Germinal center (tissue), 1 donor: ENCODE results near the gene KRT12.
"Not testable (repeated sequence)": the region's sequence is repeated elsewhere in the genome, so short reads cannot be mapped to it uniquely, and the experiment has no call there.

Experiments
- DNase-seq: peaks from one replicate; pipeline ENCODE4 v3.0.0; 2012; ENCODE audit warnings: mixed read lengths, low spot score

KRT12 gene

GRCh38 chr17:40883626-40884334, 16.8 kb upstream of the KRT12 start:
- no peak for DNase-seq

- no peak for DNase-seq
Observed at GRCh38 chr17:40883031-40883430, 16.0 kb upstream of the KRT12 start.

- DNase-seq = no peak
Observed at GRCh38 chr17:40879026-40879425, 12.0 kb upstream of the KRT12 start.

- no peak for DNase-seq
Observed at GRCh38 chr17:40878044-40878443, 11.0 kb upstream of the KRT12 start.

- no peak for DNase-seq
Observed at GRCh38 chr17:40873801-40874200, 6.8 kb upstream of the KRT12 start.

GRCh38 chr17:40873255-40873654, 6.2 kb upstream of the KRT12 start:
- DNase-seq = no peak

DNA sequence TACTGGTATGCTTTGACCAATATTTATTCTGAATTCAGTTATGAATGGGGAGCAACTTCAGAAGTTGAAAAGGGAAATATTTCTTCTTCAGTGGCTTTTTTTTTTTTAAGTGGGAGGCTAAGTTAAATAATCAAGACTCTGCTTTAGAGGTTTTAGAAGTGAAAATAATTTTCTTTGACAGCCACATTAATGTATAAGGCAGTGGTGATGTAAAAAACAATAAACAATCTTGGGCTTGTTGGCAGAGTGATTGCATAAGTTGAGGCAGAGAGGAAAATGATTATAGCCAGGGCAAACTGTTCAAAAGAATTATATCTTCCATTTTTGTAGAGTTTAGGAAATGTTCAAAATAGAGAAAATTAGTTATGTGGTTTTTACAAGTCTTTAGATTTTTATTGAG, 5.4 kb upstream of the KRT12 start:
- DNase-seq = no peak

GRCh38 chr17:40871316-40871715, 4.3 kb upstream of the KRT12 start:
- no peak for DNase-seq

- no peak for DNase-seq
Observed at GRCh38 chr17:40870136-40870535, 3.1 kb upstream of the KRT12 start.

- no peak for DNase-seq
Observed at GRCh38 chr17:40864661-40865390, 2.2 kb downstream of the KRT12 start.

- peak; percentile 11 for DNase-seq
Observed at GRCh38 chr17:40862985-40863733, 3.9 kb downstream of the KRT12 start.

GRCh38 chr17:40859536-40859935, 7.5 kb downstream of the KRT12 start:
- DNase-seq = no peak

GRCh38 chr17:40858667-40859066, 8.4 kb downstream of the KRT12 start:
- DNase-seq = not testable (repeated sequence)

- no peak for DNase-seq
Observed at GRCh38 chr17:40857535-40857934, 9.5 kb downstream of the KRT12 start.

GRCh38 chr17:40854175-40854814, 12.7 kb downstream of the KRT12 start:
- no peak for DNase-seq

- no peak for DNase-seq
Observed at GRCh38 chr17:40852364-40852763, 14.7 kb downstream of the KRT12 start.

DNA sequence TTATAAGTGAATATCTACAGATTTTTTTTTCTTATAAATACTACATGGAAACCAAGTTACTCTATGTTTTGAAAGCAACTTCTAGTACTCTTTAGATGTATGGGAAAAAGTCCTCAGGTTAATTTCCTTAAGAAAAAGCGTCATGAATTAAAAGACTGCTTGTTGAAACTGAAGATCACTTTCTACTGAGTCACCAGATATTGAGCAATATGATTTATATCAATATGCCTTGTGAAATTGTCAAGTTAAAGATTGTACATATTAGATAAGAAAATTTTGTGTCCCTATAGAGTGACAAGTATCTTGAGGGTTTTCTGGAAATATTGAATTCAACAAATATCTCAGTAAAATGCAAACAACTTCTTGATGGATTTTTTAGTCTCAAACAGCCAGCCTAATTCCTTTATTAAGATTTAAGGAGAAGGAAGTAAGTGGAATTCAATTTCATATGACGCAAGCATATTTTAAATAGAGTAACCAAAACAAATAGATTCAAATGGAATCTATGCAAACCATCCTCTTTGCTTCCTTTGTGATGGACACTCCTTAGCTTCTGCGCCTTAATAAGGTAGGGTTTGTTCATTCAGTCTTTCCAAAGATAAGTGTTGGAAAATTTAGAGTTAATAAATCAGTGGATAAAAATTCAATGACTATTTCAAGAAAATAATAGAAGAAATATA, 16.6 kb downstream of the KRT12 start:
- no peak for DNase-seq

GRCh38 chr17:40849723-40850122, 17.3 kb downstream of the KRT12 start:
- DNase-seq = no peak

- DNase-seq = no peak
Observed at GRCh38 chr17:40848583-40849235, 18.3 kb downstream of the KRT12 start.

GRCh38 chr17:40846515-40847144, 20.4 kb downstream of the KRT12 start:
- no peak for DNase-seq

GRCh38 chr17:40844671-40845107, 22.3 kb downstream of the KRT12 start:
- DNase-seq = no peak
